ENCODE results near the gene DHDH.

DNA sequence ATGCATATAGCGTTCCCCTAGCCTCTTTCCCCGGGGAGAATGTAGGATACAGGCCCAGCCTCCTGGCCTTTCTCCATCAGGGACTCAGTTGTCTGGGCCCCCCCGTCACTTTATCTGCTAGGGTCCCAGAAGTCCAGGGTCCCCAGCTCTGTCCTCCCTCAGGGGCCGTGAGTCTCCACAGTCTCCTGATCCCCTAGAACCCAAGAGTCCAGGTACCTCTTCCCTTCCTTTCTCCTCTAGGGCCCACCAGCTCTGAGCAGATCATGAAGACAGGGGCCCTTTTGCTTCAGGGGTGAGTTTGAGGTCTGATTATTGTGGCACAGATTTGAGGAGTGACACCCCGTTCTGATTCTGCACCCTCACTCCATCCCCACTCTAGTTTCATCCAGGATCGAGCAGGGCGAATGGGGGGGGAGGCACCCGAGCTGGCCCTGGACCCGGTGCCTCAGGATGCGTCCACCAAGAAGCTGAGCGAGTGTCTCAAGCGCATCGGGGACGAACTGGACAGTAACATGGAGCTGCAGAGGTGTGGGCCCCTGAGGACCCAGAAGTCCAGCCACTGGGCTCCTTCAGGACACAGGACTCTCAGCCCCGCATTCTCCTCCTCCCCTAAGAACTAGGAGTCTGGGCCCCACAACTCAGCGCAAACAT lies 21.9 kb downstream of the DHDH start:
- TF ChIP-seq POLR2A (IDR thresholded peaks at IDR 0.05; ENCODE audit: low read depth, low read length) (no peak), POLR2AphosphoS5 (IDR thresholded peaks at IDR 0.05; ENCODE audit: low read depth, low read length) (no peak)

Data from GM12892 (cell line).